OCI-LY7 (cell line): ENCODE data around the gene FHIT. TPM values are rescaled to one million over a fixed set of nuclear protein-coding genes. Genes with fewer than 3 reads are reported as not detected.

Experiments
- BruUV-seq: library from RNA; stranded (reverse); fragments of 400-500 nt; replicated peaks from 2 replicates; lab custom pipeline; 2021; lab: Mats Ljungman, UMichigan
- CTCF ChIA-PET: fragments of 300-600 bp; sonication (Branson Sonifier 250); formaldehyde crosslinking; loops from one replicate; lab custom pipeline; 2022; ENCODE audit warnings: antibody characterized with exemption; ENCODE audit not compliant: unreplicated experiment; lab: Charles Lee
- POLR2A ChIA-PET: fragments of 300-600 bp; sonication (Branson Sonifier 250); formaldehyde crosslinking; loops from one replicate; lab custom pipeline; 2022; ENCODE audit warnings: antibody characterized with exemption; lab: Charles Lee
- DNase-seq: peaks from one replicate; pipeline ENCODE4 v3.0.0-alpha.2; 2015; ENCODE audit warnings: low spot score
- H2AFZ ChIP-seq: fragments of 200-600 bp; sonication (generic), shearing (Covaris generic); 2 replicates; pipeline ENCODE4 v1.6.1; 2014; ENCODE audit warnings: mild to moderate bottlenecking, antibody characterized with exemption, low read length, moderate library complexity
- H3K27ac ChIP-seq: fragments of 200-600 bp; sonication (generic); 2 replicates; pipeline ENCODE4 v1.5.1; 2014; ENCODE audit warnings: mixed run types, low read depth, mild to moderate bottlenecking, moderate library complexity, low read length, inconsistent platforms; ENCODE audit not compliant: poor library complexity, severe bottlenecking
- H3K36me3 ChIP-seq: fragments of 200-600 bp; sonication (generic); 2 replicates; pipeline ENCODE4 v1.6.1; 2014; ENCODE audit warnings: mild to moderate bottlenecking, antibody characterized with exemption, low read length, moderate library complexity, mixed read lengths; ENCODE audit not compliant: insufficient read depth
- H3K4me1 ChIP-seq: fragments of 200-600 bp; sonication (generic); 2 replicates; pipeline ENCODE4 v1.5.1; 2014; ENCODE audit warnings: mild to moderate bottlenecking, low read length; ENCODE audit not compliant: insufficient read depth, poor library complexity, severe bottlenecking
- H3K4me2 ChIP-seq: fragments of 200-600 bp; sonication (generic); 2 replicates; pipeline ENCODE4 v1.6.1; 2014; ENCODE audit warnings: mild to moderate bottlenecking, low read length
- H3K4me3 ChIP-seq: fragments of 200-600 bp; sonication (generic); 2 replicates; pipeline ENCODE4 v1.5.1; 2014; ENCODE audit warnings: mild to moderate bottlenecking, low read depth, low read length; ENCODE audit not compliant: poor library complexity, severe bottlenecking
- H3K79me2 ChIP-seq: fragments of 200-600 bp; sonication (generic); 2 replicates; pipeline ENCODE4 v1.6.1; 2016; ENCODE audit warnings: low read depth, mild to moderate bottlenecking, low read length, moderate library complexity, mixed read lengths; ENCODE audit not compliant: insufficient read depth
- H3K9me2 ChIP-seq: fragments of 200-600 bp; sonication (generic); 2 replicates; pipeline ENCODE4 v1.6.1; 2016; ENCODE audit warnings: mild to moderate bottlenecking, low read length, mixed read lengths; ENCODE audit not compliant: insufficient read depth
- H3K9me3 ChIP-seq: fragments of 200-600 bp; sonication (generic); 2 replicates; pipeline ENCODE4 v1.6.1; 2014; ENCODE audit warnings: mild to moderate bottlenecking, mixed run types, low read length, mixed read lengths
- H4K20me1 ChIP-seq: fragments of 200-600 bp; sonication (generic); 2 replicates; pipeline ENCODE4 v1.6.1; 2014; ENCODE audit warnings: mild to moderate bottlenecking, antibody characterized with exemption, low read length, moderate library complexity, mixed read lengths; ENCODE audit not compliant: insufficient read depth
- CTCF ChIP-seq: fragments of 200-600 bp; sonication (generic); conservative IDR thresholded peaks from 2 replicates; pipeline ENCODE4 v1.5.1; 2014; ENCODE audit warnings: mild to moderate bottlenecking, antibody characterized with exemption, low read length, moderate library complexity, mixed read lengths
- EZH2phosphoT487 ChIP-seq: fragments of 200-600 bp; sonication (generic); IDR thresholded peaks from 2 replicates; pipeline ENCODE4 v1.6.1; 2018; ENCODE audit warnings: low read depth, borderline replicate concordance, mild to moderate bottlenecking, mixed run types, antibody characterized with exemption, low read length, moderate library complexity, mixed read lengths
- intact Hi-C: fragments of 100-400 bp; cut with micrococcal nuclease; formaldehyde crosslinking; loops from one replicate; pipeline ENCODE4 v1.10.0; 2022; ENCODE audit not compliant: unreplicated experiment
- total RNA-seq, 2 experiments: library from RNA; depleted of rRNA in 1 of 2; stranded (reverse); fragments of >200 nt in 1 of 2; shearing (Covaris generic) in 1 of 2; gene quantifications; 2 replicates each; pipeline ENCODE4 v1.2.3, GENCODE V29; 2014 to 2022

FHIT gene
- total RNA-seq, 2 experiments from 2014 or later = 5.0 to 10.9 TPM

GRCh38 chr3:60421749-60422446 is 829.4 kb downstream of the FHIT start:
- BruUV-seq = no TSS peak
- DNase-seq = no peak
- Histone ChIP-seq H3K27ac (no peak overlapping the region), H3K4me3 (no peak overlapping the region), H3K79me2 (no peaks in the 10 kb centered on the region), H3K9me3 (no peaks in the 10 kb centered on the region), H3K9me2 (no peaks in the 10 kb centered on the region), H3K4me2 (no peak overlapping the region), H2AFZ (no peak overlapping the region), H3K4me1 (no peaks in the 10 kb centered on the region), H4K20me1 (no peaks in the 10 kb centered on the region), H3K36me3 (no peaks in the 10 kb centered on the region)
- intact Hi-C loops = no loop called here
- ChIA-PET POLR2A (no interaction called here), CTCF (no interaction called here)
- TF ChIP-seq EZH2phosphoT487 = no peak
- no peak for TF ChIP-seq CTCF

- Histone ChIP-seq H3K9me2 (no peaks in the 10 kb centered on the region), H3K36me3 (no peaks in the 10 kb centered on the region), H3K4me3 (no peak overlapping the region), H3K4me2 (no peak overlapping the region), H3K9me3 (no peaks in the 10 kb centered on the region), H3K4me1 (no peaks in the 10 kb centered on the region), H3K27ac (no peak overlapping the region), H2AFZ (no peak overlapping the region), H4K20me1 (no peaks in the 10 kb centered on the region), H3K79me2 (no peaks in the 10 kb centered on the region)
- CTCF ChIA-PET = no interaction called here
- POLR2A ChIA-PET = no interaction called here
- intact Hi-C loops = no loop called here
- TF ChIP-seq EZH2phosphoT487 (no peak), CTCF (no peak)
- no TSS peak for BruUV-seq
- no peak for DNase-seq
Measured at GRCh38 chr3:60417576-60417975, 833.7 kb downstream of the FHIT start.

DNA sequence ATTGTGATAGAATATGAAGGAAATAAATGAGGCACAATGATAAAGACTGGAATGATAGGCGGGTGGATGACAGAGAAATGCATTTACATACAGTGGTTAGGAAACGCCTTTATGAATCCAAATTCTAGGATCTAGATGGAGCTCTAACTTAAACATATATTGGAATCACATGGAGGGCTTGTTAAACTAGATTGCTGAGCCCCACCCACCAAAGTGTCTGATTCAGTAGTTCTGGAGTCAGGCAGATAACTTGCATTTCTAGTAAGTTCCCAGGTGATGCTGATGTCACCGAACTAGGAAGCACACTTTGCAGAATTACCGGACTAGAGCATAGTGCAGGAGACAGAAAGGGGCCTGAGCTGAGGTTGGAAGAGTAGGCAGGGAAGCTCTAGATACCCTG is 837.2 kb downstream of the FHIT start:
- BruUV-seq = no TSS peak
- intact Hi-C loops = no loop called here
- POLR2A ChIA-PET = no interaction called here

More for the DNA sequence above, 837.2 kb downstream of the FHIT start:
- Histone ChIP-seq H3K36me3 (no peaks in the 10 kb centered on the region), H3K9me2 (no peaks in the 10 kb centered on the region), H3K9me3 (no peaks in the 10 kb centered on the region), H4K20me1 (no peaks in the 10 kb centered on the region), H3K4me1 (no peaks in the 10 kb centered on the region), H3K4me3 (no peak overlapping the region), H2AFZ (no peak overlapping the region), H3K27ac (no peak overlapping the region), H3K4me2 (no peak overlapping the region), H3K79me2 (no peaks in the 10 kb centered on the region)
- TF ChIP-seq EZH2phosphoT487 (no peak), CTCF (no peak)
- CTCF ChIA-PET = no interaction called here
- DNase-seq = no peak
